ENCODE measurements around the gene ZNF775.

The ZNF775 gene

DNA sequence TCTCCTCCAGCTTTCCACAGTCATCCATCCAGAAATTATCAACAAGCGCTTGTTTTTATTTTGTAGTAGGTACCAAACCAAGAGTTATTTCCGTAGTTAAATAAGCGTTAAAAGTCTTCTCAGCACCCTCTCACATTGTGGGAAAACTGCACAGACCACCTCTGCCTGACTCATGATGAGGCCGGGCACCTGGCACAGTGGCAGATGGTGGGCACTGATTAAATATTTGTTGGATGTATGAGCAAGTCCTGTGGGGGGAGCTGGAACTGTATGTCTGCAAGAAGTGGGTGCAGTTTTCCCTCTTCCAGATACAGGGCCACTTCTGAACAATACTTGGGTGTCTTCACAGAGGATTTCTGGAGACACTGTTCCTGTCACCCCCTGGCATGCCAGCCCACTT, 15.8 kb upstream of the ZNF775 start:
- H3K27me3 ChIP-seq (ENCODE audit: insufficient read depth, low read depth, severe bottlenecking) = no peaks in the 10 kb centered on the region
- TF ChIP-seq, protein P1, sequence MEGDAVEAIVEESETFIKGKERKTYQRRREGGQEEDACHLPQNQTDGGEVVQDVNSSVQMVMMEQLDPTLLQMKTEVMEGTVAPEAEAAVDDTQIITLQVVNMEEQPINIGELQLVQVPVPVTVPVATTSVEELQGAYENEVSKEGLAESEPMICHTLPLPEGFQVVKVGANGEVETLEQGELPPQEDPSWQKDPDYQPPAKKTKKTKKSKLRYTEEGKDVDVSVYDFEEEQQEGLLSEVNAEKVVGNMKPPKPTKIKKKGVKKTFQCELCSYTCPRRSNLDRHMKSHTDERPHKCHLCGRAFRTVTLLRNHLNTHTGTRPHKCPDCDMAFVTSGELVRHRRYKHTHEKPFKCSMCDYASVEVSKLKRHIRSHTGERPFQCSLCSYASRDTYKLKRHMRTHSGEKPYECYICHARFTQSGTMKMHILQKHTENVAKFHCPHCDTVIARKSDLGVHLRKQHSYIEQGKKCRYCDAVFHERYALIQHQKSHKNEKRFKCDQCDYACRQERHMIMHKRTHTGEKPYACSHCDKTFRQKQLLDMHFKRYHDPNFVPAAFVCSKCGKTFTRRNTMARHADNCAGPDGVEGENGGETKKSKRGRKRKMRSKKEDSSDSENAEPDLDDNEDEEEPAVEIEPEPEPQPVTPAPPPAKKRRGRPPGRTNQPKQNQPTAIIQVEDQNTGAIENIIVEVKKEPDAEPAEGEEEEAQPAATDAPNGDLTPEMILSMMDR (IDR thresholded peaks at IDR 0.05; ENCODE audit: low read depth, low read length) = no peak
- no peak overlapping the region for H3K4me3 ChIP-seq (ENCODE audit: low read depth, low read length)
- no peaks in the 10 kb centered on the region for H3K9me3 ChIP-seq (ENCODE audit: severe bottlenecking)
- H3K36me3 ChIP-seq = no peaks in the 10 kb centered on the region
- DNase-seq = no peak
- no peak overlapping the region for H3K27ac ChIP-seq

DNA sequence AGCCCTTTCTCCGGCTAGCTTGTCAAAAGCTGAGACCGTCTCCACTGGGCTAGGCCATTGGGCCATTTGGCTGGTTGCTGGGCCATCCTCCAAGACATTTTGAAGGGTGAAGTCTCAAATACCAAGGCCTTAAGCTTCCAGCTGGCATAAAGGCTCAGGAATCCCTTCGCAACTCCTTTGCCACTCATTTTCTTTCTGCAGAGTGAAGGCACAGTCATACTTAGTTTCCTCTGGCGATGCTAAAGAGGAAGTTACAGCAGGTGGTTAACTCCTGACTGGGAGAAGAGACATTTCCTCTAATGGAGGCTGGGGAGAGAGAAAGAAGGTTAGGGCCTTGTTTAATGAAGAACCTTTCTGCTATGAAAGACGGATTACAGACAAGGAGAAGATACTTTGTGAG, 15.3 kb upstream of the ZNF775 start:
- no peaks in the 10 kb centered on the region for H3K27me3 ChIP-seq (ENCODE audit: insufficient read depth, low read depth, severe bottlenecking)
- no peak overlapping the region for H3K27ac ChIP-seq
- H3K36me3 ChIP-seq = no peaks in the 10 kb centered on the region
- H3K9me3 ChIP-seq (ENCODE audit: severe bottlenecking) = no peaks in the 10 kb centered on the region
- TF ChIP-seq, protein P1 (IDR thresholded peaks at IDR 0.05; ENCODE audit: low read depth, low read length) = no peak
- H3K4me3 ChIP-seq (ENCODE audit: low read depth, low read length) = no peak overlapping the region
- no peak for DNase-seq

DNA sequence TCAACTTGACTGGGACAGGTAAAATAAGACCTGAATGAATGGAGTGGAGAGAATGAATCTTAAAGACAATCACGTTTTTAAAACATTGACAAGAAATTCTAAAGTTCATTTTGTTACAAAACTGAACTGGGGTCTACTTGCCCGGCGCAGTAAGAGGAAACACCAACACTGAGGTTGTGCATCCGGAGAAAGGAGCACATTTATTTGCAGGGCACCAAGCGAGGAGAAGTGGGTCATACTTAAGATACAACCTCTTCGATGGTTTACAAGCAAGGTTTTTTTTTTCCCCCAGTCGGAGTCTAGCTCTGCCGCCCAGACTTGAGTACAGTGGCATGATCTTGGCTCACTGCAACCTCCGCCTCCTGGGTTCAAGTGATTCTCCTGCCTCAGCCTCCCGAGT, 13.9 kb upstream of the ZNF775 start:
- Histone ChIP-seq H3K4me3 (ENCODE audit: low read depth, low read length) (no peak overlapping the region), H3K27ac (no peak overlapping the region), H3K27me3 (ENCODE audit: insufficient read depth, low read depth, severe bottlenecking) (no peaks in the 10 kb centered on the region), H3K36me3 (peaks cover 13% of the 10 kb centered on the region), H3K9me3 (ENCODE audit: severe bottlenecking) (no peaks in the 10 kb centered on the region)
- no peak for DNase-seq
- TF ChIP-seq, protein P1 (IDR thresholded peaks at IDR 0.05; ENCODE audit: low read depth, low read length) = no peak

DNA sequence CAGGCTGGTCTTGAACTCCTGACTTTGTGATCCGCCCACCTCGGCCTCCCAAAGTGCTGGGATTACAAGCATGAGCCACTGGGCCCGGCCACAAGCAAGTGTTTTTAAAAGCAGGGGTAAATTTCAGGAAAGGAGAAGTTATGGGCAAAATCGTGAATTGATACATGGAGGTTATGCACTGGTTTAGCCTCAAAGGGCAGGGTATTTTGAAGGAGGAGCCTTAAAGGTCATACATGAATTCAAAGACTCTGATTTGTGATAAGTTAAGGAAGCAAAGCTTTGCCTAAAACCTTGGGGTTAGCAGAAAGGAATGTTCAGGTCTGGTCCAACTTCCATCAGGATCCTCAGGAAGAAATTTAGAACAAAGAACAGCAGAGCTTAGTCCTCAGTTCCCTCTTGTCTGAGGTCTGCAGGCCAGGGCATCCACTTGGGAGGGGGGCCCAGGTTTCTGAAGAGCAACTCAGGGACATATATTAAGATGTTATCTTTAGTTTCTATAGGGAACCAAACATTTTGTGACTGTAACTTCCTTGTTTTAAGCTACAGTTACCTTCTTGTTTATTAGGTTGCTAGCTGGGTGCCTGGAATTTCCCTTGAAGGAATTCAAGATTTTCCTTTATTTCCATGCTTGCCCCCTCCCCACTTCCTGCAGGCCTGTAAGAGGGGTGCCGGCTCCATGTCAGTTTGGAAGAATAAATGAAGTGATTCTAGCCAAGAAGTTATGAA, 13.3 kb upstream of the ZNF775 start:
- no peak overlapping the region for H3K4me3 ChIP-seq (ENCODE audit: low read depth, low read length)
- TF ChIP-seq, protein P1 (IDR thresholded peaks at IDR 0.05; ENCODE audit: low read depth, low read length) = no peak
- H3K27ac ChIP-seq = no peak overlapping the region
- no peaks in the 10 kb centered on the region for H3K9me3 ChIP-seq (ENCODE audit: severe bottlenecking)
- H3K36me3 ChIP-seq = peaks cover 19% of the 10 kb centered on the region
- DNase-seq = no peak
- no peaks in the 10 kb centered on the region for H3K27me3 ChIP-seq (ENCODE audit: insufficient read depth, low read depth, severe bottlenecking)

DNA sequence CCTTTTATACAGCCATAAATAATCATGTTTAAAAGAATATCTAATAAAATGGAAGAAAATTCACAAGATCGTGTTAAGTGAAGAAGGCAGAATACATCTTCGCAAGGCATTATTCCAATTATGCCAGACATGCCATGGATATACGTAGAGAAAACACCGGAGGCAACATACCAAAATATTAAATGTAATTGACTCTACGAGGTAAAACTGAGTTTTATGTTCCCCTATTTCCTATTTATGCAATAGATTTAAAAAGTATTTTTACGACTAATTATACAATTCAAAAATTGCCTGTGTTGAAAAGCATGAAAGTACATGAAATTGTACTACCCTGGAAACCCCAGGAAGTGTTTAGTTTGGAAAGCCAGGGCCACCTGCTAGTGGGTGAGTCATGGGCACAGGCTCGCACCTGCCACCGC, 11.4 kb upstream of the ZNF775 start:
- peak overlapping the region; percentile 98 for H3K27ac ChIP-seq
- peaks cover 38% of the 10 kb centered on the region for H3K36me3 ChIP-seq
- H3K27me3 ChIP-seq (ENCODE audit: insufficient read depth, low read depth, severe bottlenecking) = no peaks in the 10 kb centered on the region
- H3K4me3 ChIP-seq (ENCODE audit: low read depth, low read length) = peak overlapping the region; percentile 69
- TF ChIP-seq, protein P1 (IDR thresholded peaks at IDR 0.05; ENCODE audit: low read depth, low read length) = no peak
- H3K9me3 ChIP-seq (ENCODE audit: severe bottlenecking) = no peaks in the 10 kb centered on the region
- no peak for DNase-seq

Data from WERI-Rb-1 (cell line).